Nephron (organoid): ENCODE results near the gene LOXL3.

Source experiments
- H3K27ac Mint-ChIP-seq, 3 experiments: 2 replicates each; pipeline ENCODE4 v1.8.0; 2020; ENCODE audit warnings: mixed read lengths in 3 of 3, mild to moderate bottlenecking in 2 of 3, moderate library complexity in 1 of 3
- H3K27me3 Mint-ChIP-seq: 2 replicates; pipeline ENCODE4 v1.8.0; 2021; ENCODE audit warnings: low read depth, mild to moderate bottlenecking, moderate library complexity, mixed read lengths
- H3K36me3 Mint-ChIP-seq: 2 replicates; pipeline ENCODE4 v1.8.0; 2020; ENCODE audit warnings: low read depth, mixed read lengths
- H3K4me1 Mint-ChIP-seq: 2 replicates; pipeline ENCODE4 v1.8.0; 2020; ENCODE audit warnings: mixed read lengths
- H3K4me3 Mint-ChIP-seq, 3 experiments: 2 replicates each; pipeline ENCODE4 v1.8.0; 2020; ENCODE audit warnings: mild to moderate bottlenecking in 3 of 3, mixed read lengths in 3 of 3, moderate library complexity in 2 of 3
- H3K9me3 Mint-ChIP-seq: 2 replicates; pipeline ENCODE4 v1.8.0; 2020; ENCODE audit warnings: mixed read lengths
- CTCF ChIP-seq, 3 experiments: fragments of 200-600 bp; sonication (generic); IDR thresholded peaks; one replicate each; pipeline ENCODE4 v1.5.0; 2021; ENCODE audit warnings: antibody characterized with exemption in 3 of 3; ENCODE audit not compliant: unreplicated experiment in 3 of 3

LOXL3 gene

GRCh38 chr2:74542978-74543377, 10.8 kb downstream of the LOXL3 start:
- Mint-ChIP-seq H3K27ac (no peak overlapping the region), H3K4me1 (peaks cover 5% of the 10 kb centered on the region), H3K36me3 (peaks cover 7% of the 10 kb centered on the region), H3K27me3 (peaks cover 2% of the 10 kb centered on the region), H3K4me3 (no peak overlapping the region), H3K9me3 (no peaks in the 10 kb centered on the region)
- no peak for TF ChIP-seq CTCF (IDR thresholded peaks at IDR 0.05; ENCODE audit: unreplicated experiment in 3 of 3)

GRCh38 chr2:74540291-74540690, 13.5 kb downstream of the LOXL3 start:
- Mint-ChIP-seq H3K4me3 (no peak overlapping the region), H3K27me3 (no peaks in the 10 kb centered on the region), H3K27ac (no peak overlapping the region), H3K9me3 (no peaks in the 10 kb centered on the region), H3K4me1 (peaks cover 4% of the 10 kb centered on the region), H3K36me3 (peaks cover 7% of the 10 kb centered on the region)
- no peak for TF ChIP-seq CTCF (IDR thresholded peaks at IDR 0.05; ENCODE audit: unreplicated experiment in 3 of 3)

DNA sequence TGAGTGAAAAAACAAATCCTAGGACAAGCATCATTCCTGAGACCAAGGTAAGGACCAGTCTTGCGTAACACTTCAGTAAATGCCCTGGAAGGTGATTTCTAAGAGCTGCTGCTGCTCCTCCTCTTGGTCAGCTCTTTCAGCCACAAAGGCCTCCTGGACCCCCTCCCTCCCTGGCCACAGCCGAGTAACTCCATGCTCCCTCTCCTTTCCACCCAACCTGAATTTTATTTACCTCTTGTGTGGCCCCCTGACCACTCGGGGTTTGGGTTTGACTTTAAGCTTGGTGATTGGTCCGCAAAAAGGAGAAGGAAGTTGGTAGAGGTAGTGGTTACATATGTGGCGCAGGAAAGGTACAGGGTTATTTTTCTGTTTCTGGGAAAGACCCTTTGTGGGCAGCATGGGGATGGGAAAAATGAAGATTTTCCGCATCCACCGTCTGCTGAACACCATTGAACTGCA, 14.8 kb downstream of the LOXL3 start:
- Mint-ChIP-seq H3K27ac (no peak overlapping the region), H3K4me1 (peaks cover 4% of the 10 kb centered on the region), H3K4me3 (no peak overlapping the region), H3K27me3 (no peaks in the 10 kb centered on the region), H3K36me3 (peaks cover 7% of the 10 kb centered on the region), H3K9me3 (no peaks in the 10 kb centered on the region)
- TF ChIP-seq CTCF (IDR thresholded peaks at IDR 0.05; ENCODE audit: unreplicated experiment in 3 of 3): no peak

- H3K4me3 Mint-ChIP-seq: no peak overlapping the region
- no peak for TF ChIP-seq CTCF (IDR thresholded peaks at IDR 0.05; ENCODE audit: unreplicated experiment in 3 of 3)
- no peaks in the 10 kb centered on the region for H3K27me3 Mint-ChIP-seq
- peaks cover 11% of the 10 kb centered on the region for H3K36me3 Mint-ChIP-seq
- peaks cover 3% of the 10 kb centered on the region for H3K4me1 Mint-ChIP-seq
- H3K9me3 Mint-ChIP-seq: no peaks in the 10 kb centered on the region
- no peak overlapping the region for H3K27ac Mint-ChIP-seq
Observed at GRCh38 chr2:74537140-74537539, 16.6 kb downstream of the LOXL3 start.

DNA sequence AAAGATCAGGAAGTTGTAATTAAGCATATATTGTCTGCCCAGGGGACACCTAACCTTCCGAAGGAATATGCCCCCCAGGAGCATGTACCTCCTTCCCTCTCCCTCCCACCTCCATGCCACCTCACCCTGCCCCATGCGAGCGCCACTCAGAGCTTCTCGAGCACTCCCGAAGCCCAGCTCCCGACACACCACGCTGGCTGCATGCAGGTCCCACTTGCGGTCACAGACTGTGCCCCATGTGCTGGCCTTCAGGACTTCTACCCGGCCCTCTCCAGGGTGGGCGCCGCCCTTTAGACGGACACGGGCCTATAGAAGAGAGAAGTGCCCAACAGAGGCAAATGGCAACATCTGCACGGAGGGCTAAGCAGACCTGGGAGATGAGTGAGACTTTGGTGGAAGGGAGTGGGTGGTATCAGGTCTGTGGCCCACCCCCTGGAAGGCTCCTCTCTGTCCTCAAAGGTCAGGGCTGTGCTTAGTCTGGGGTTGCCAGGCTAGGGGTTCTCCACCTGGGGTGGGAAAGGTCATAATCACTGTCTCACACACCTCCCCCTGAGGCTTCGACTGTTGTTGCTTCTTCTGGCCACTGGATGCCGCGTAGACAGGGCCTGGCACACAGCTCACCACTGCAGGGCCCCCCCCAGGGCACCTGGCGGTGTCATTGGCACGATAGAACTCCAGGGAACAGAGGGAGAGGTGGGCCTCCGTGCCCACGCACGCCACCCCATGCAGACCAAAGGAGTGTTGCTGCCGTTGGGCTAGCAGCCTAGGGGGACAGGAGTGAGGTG, 17.4 kb downstream of the LOXL3 start:
- Mint-ChIP-seq H3K36me3 (peaks cover 11% of the 10 kb centered on the region), H3K4me3 (no peak overlapping the region), H3K27me3 (no peaks in the 10 kb centered on the region), H3K27ac (no peak overlapping the region), H3K4me1 (peaks cover 6% of the 10 kb centered on the region), H3K9me3 (no peaks in the 10 kb centered on the region)
- no peak for TF ChIP-seq CTCF (IDR thresholded peaks at IDR 0.05; ENCODE audit: unreplicated experiment in 3 of 3)

GRCh38 chr2:74535440-74535965, 18.2 kb downstream of the LOXL3 start:
- peaks cover 8% of the 10 kb centered on the region for H3K36me3 Mint-ChIP-seq
- no peaks in the 10 kb centered on the region for H3K27me3 Mint-ChIP-seq
- H3K4me1 Mint-ChIP-seq: peaks cover 12% of the 10 kb centered on the region
- H3K9me3 Mint-ChIP-seq: no peaks in the 10 kb centered on the region
- no peak for TF ChIP-seq CTCF (IDR thresholded peaks at IDR 0.05; ENCODE audit: unreplicated experiment in 3 of 3)
- no peak overlapping the region for H3K4me3 Mint-ChIP-seq
- no peak overlapping the region for H3K27ac Mint-ChIP-seq
